G401.6 (cell line): Measurements from ENCODE around the gene ERICH6.

ENCODE experiments used
- FAIRE-seq: peaks from 2 replicates; lab custom pipeline; 2012; peaks lifted over from hg19 to GRCh38; lab: Jason Lieb, UNC

Gene ERICH6

GRCh38 chr3:150703756-150704344 is at the start of gene ERICH6:
Gene ERICH6, minus strand, starts transcription at chr3:150703920. Its CDS starts 22 bp downstream, at chr3:150703898.
- no peak for FAIRE-seq

GRCh38 chr3:150751781-150752263 is 48.1 kb upstream of the ERICH6 start:
- no peak for FAIRE-seq

- no peak for FAIRE-seq
Observed at GRCh38 chr3:150749255-150749654, 45.5 kb upstream of the ERICH6 start.

- FAIRE-seq, result no peak
Observed at GRCh38 chr3:150748684-150749047, 44.9 kb upstream of the ERICH6 start.

- no peak for FAIRE-seq
Observed at GRCh38 chr3:150747886-150748683, 44.4 kb upstream of the ERICH6 start.

GRCh38 chr3:150746791-150747590 is 43.3 kb upstream of the ERICH6 start:
- FAIRE-seq, result no peak

GRCh38 chr3:150745832-150746231 is 42.1 kb upstream of the ERICH6 start:
- no peak for FAIRE-seq

GRCh38 chr3:150744919-150745211 is 41.1 kb upstream of the ERICH6 start:
- FAIRE-seq, result no peak

- no peak for FAIRE-seq
Observed at GRCh38 chr3:150744041-150744918, 40.6 kb upstream of the ERICH6 start.

GRCh38 chr3:150743508-150743907 is 39.8 kb upstream of the ERICH6 start:
- FAIRE-seq, result no peak

- FAIRE-seq, result no peak
Observed at GRCh38 chr3:150742679-150743078, 39.0 kb upstream of the ERICH6 start.

GRCh38 chr3:150742141-150742523 is 38.4 kb upstream of the ERICH6 start:
- no peak for FAIRE-seq

- no peak for FAIRE-seq
Observed at GRCh38 chr3:150741497-150742140, 37.9 kb upstream of the ERICH6 start.

- FAIRE-seq, result no peak
Observed at GRCh38 chr3:150740733-150741496, 37.2 kb upstream of the ERICH6 start.

GRCh38 chr3:150739877-150740645 is 36.3 kb upstream of the ERICH6 start:
- FAIRE-seq, result no peak

GRCh38 chr3:150739200-150739863 is 35.6 kb upstream of the ERICH6 start:
- FAIRE-seq, result no peak

GRCh38 chr3:150738688-150739087 is 35.0 kb upstream of the ERICH6 start:
- FAIRE-seq, result no peak

- no peak for FAIRE-seq
Observed at GRCh38 chr3:150737874-150738679, 34.4 kb upstream of the ERICH6 start.
